GM18508 (cell line): ENCODE data around the gene KREMEN2.

Source experiments
- ATAC-seq: cut with Tn5 transposase; IDR thresholded peaks from one replicate; pipeline ENCODE4 v1.9.1; 2021; ENCODE audit warnings: moderate number of reproducible peaks; ENCODE audit not compliant: insufficient read depth, unreplicated experiment

Gene KREMEN2

GRCh38 chr16:3017344-3017743 lies 53.3 kb downstream of the KREMEN2 start:
- no peak for ATAC-seq
